Measurements from ENCODE around the gene VWF.

DNA sequence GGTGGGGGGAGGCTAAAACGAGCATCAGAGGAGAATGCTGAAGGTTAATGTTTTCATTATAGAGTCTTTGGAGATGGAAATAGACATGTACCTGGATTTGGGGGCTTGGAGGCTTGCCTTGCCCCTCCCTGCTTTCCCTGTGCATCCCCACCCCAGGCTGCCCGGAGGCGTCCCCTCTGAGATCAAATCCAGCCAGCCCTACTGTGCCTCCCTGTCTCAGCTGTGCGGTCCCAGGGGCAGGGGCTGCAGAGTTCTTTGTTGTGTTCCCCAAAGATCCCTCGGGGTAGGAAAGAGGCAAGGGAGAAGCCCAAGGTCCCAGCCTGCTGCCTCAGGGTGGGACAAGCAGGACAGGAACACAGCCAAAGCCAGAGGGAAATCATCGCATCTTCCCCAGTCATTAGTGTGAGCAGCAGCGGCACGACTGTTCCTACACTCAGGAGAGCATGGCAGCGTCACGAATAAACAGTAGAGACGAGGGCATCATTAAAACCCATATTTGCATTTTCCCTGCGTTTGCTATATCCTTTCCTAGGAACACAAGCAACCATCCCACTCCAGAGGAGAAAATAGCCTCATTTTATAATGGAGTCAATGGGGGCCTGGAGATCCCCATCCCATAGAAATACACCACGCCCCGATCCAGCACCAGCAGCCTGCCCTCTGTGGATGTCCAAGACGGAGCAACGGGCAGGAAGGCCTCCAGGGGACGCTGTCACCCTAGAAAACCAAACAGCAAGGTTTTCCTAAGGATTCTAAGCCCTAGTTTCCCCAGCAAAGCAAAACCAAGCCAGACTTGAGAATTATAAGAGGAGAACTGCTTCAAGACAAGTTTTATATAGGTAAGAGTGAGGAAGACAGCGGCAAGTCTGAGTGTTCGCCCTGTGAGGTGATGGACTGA, 211.8 kb downstream of the VWF start:
- TF ChIP-seq, protein P1, sequence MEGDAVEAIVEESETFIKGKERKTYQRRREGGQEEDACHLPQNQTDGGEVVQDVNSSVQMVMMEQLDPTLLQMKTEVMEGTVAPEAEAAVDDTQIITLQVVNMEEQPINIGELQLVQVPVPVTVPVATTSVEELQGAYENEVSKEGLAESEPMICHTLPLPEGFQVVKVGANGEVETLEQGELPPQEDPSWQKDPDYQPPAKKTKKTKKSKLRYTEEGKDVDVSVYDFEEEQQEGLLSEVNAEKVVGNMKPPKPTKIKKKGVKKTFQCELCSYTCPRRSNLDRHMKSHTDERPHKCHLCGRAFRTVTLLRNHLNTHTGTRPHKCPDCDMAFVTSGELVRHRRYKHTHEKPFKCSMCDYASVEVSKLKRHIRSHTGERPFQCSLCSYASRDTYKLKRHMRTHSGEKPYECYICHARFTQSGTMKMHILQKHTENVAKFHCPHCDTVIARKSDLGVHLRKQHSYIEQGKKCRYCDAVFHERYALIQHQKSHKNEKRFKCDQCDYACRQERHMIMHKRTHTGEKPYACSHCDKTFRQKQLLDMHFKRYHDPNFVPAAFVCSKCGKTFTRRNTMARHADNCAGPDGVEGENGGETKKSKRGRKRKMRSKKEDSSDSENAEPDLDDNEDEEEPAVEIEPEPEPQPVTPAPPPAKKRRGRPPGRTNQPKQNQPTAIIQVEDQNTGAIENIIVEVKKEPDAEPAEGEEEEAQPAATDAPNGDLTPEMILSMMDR (IDR thresholded peaks at IDR 0.05 in 4 of 5, conservative IDR thresholded peaks at IDR 0.05 in 1 of 5) = no peak
- TF ChIP-seq POLR2A (IDR thresholded peaks at IDR 0.05) = no peak

Data from gastrocnemius medialis (tissue), 4 donors.